GM21381 (cell line): ENCODE results near the gene KCNK4.

Experiments used
- ATAC-seq: cut with Tn5 transposase; IDR thresholded peaks from one replicate; pipeline ENCODE4 v1.9.1; 2021; ENCODE audit warnings: mild to moderate bottlenecking, moderate library complexity; ENCODE audit not compliant: unreplicated experiment

KCNK4 gene

GRCh38 chr11:64253043-64253442, 38.1 kb upstream of the KCNK4 start:
- no peak for ATAC-seq

GRCh38 chr11:64253481-64253880, 37.6 kb upstream of the KCNK4 start:
- ATAC-seq, result no peak

- no peak for ATAC-seq
Measured at GRCh38 chr11:64254326-64254725, 36.8 kb upstream of the KCNK4 start.

DNA sequence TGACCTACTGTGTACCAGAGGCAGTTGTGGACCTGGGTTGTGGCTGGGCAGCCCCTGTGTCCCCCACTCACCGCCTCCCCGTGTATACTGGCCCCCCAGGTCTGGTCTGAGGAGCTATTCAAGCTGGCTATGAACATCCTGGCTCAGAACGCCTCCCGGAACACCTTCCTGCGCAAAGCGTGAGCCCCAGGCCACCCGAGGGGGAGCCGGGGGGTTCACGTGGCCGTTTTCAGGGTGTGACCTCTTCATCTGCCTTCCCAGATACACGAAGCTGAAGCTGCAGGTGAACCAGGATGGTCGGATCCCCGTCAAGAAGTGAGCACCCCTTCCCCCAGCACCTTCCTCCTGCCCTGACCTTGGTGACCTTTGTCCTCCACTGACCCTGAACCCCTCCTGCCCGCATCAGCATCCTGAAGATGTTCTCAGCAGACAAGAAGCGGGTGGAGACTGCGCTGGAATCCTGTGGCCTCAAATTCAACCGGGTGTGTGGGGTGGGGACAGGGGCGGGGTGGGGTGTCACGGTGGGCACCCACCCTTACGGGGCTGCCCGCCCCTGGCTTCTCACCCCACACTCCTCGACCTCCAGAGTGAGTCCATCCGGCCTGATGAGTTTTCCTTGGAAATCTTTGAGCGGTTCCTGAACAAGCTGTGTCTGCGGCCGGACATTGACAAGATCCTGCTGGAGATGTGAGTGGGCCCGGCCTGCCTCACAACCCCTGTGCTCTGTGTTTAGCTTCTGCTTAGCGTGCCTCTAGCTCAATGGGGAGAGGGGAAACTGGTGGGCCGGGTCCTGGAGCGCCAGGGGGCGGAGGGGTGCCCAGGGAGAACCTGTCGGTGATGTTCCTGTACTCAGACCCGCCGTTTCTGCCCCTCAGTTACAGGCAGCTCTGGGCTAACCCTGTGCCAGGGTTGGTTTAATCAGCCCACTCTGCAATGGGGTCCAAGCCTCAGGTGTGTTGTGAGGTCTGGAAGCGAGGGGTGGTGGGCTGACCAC, 35.7 kb upstream of the KCNK4 start:
- no peak for ATAC-seq

DNA sequence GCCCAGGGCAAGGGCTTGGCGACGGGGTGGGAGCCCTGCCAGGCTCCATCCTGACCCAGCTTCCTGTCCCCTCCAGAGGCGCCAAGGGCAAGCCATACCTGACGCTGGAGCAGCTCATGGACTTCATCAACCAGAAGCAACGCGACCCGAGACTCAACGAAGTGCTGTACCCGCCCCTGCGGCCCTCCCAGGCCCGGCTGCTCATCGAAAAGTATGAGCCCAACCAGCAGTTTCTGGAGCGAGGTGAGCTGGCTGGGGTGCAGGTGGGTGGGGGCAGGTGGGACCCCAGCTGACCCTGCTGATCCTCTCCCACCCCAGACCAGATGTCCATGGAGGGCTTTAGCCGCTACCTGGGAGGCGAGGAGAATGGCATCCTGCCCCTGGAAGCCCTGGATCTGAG, 34.8 kb upstream of the KCNK4 start:
- ATAC-seq, result no peak

- ATAC-seq, result no peak
Measured at GRCh38 chr11:64258356-64258755, 32.7 kb upstream of the KCNK4 start.

- ATAC-seq, result no peak
Measured at GRCh38 chr11:64258946-64259532, 32.1 kb upstream of the KCNK4 start.

DNA sequence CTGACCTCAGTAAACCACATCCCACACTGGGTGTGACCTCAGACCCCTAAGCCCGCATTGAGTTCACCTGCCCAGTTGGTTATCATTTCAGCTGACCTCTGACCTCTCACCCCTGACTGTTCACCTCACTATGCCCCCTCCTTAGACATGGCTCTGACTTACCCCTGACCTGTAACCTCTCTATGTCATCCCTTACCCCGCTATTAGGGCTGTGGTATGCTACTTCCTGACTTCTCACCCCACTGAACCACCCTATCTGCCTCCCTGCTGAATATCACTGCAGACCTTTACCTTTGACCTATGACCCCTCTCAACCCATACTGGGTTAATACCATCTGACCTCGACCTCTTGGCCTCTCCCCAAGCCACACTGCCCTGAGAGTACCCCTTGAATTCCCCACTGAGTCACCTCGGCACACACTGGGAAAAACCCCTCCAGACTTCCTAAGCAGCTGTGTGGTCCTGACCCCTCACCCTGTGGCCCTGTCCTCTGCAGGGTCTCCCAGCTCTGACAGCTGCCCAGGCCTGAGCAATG, 31.5 kb upstream of the KCNK4 start:
- ATAC-seq, result no peak

- ATAC-seq, result no peak
Measured at GRCh38 chr11:64260147-64260708, 30.9 kb upstream of the KCNK4 start.

DNA sequence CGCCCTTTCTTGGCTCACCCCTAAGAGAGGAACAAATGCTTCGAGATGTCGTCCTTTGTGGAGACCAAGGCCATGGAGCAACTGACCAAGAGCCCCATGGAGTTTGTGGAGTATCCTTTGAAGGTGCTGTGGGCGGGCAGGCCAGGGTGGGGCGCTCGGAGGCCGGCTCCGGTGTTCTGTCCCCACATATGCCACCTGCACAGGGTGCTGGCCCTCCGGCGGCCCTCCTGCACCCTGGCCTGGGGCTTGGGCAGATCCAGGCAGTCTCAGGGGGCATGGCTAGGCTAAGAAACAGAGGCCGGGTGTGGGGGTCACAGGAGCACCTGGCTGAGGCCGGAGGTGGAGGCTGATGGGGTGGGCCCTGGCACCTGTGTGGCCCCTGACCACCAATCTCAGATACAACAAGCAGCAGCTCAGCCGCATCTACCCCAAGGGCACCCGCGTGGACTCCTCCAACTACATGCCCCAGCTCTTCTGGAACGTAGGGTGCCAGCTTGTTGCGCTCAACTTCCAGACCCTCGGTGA, 29.5 kb upstream of the KCNK4 start:
- no peak for ATAC-seq

DNA sequence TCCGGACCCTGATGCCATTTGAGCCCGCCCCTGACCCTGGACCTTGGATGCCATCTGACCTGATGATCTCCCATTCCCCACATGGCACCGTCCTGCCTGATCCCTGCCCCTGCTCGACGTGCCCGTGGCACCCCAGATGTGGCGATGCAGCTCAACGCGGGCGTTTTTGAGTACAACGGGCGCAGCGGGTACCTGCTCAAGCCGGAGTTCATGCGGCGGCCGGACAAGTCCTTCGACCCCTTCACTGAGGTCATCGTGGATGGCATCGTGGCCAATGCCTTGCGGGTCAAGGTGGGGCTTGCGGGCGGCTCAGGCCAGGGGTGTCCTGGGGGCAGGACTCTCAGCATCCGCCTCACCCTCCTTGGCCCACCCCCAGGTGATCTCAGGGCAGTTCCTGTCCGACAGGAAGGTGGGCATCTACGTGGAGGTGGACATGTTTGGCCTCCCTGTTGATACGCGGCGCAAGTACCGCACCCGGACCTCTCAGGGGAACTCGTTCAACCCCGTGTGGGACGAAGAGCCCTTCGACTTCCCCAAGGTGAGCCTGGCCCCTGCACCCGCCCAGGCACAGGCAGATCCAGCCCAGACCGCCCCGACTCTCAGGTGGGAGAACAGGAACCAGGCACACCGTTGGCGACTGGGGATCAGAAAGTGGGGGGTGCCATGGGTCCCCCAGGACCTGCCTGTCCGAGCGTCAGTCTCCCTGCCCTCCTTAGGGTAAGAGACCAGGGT, 28.7 kb upstream of the KCNK4 start:
- no peak for ATAC-seq

DNA sequence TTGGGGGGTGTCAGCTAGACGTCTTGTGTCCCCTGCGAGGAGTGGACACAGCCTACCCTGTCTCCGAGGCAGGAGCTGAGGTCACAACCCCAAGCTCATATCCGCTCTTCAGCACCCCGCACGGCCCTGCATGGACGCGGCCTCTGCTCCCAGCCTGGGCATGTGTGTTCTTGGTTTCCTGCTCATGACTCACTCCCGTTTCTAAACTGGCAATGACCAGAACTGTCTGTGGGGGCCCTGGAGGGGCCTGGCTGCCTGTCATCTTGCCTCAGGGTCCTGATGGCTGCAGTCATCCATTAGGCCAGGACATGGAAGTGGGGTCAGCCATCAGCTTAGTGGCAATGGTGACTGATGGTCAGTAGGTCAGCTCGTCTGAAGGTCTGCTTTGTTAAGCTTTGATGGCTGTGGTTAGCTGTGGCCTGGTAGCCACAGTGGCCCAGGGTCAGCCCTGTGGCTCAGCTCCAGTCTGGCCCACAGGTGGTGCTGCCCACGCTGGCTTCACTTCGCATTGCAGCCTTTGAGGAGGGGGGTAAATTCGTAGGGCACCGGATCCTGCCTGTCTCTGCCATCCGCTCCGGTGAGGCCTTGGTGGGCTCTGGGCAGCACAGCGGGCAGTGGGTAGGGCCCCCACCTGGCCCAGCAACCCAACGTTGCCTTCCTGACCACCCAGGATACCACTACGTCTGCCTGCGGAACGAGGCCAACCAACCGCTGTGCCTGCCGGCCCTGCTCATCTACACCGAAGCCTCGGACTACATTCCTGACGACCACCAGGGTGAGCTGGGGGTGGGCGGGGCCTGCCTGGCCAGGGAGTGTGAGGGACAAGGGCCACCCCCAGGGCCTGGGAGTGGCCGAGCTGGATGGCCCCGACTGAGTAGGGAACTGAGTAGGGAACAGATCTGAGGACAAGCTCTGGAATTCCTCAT, 27.8 kb upstream of the KCNK4 start:
- no peak for ATAC-seq

GRCh38 chr11:64263947-64264317, 27.2 kb upstream of the KCNK4 start:
- no peak for ATAC-seq

DNA sequence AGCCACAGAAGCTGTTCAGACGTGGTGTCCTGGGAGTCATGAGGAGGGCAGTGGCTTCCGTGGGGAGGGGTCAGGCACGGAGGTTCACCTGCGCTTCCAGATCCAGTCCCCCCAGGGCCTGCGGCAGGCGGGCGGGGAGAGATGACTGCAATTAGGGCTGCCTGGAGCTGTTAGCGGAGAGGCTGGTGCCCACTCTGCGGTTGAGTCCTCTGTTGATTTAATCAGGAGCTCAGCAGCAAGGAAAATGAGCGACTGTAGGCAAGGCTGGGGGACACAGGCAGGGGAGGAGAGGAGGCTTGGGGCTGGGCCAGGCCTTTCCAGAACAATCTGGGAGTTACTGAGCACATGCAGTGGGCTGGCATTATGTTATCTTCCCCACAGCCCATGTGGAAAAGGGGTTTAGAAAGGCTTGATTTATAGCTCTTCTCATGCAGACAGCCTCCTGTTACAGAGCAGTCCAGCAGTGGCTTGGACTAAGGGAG, 26.7 kb upstream of the KCNK4 start:
- no peak for ATAC-seq

GRCh38 chr11:64265176-64266160, 25.6 kb upstream of the KCNK4 start:
- no peak for ATAC-seq

DNA sequence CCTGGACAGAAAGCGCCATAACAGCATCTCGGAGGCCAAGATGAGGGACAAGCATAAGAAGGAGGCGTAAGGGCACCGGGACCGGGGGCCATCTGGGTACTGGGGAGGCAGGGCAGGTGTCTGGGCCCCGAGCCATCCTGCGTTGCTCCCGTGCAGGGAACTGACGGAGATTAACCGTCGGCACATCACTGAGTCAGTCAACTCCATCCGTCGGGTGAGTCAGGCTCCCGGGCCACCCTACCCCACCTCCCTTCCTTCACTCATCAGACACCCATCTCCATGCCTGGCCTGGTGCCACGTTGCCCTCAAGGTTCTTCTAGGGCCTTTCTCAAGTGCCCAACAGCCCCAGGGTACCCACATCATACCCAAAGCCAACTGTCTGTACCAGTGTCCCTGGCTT, 24.8 kb upstream of the KCNK4 start:
- no peak for ATAC-seq

- ATAC-seq, result no peak
Measured at GRCh38 chr11:64267207-64267945, 23.7 kb upstream of the KCNK4 start.
